Measurements from ENCODE around the gene ZNF678.

DNA sequence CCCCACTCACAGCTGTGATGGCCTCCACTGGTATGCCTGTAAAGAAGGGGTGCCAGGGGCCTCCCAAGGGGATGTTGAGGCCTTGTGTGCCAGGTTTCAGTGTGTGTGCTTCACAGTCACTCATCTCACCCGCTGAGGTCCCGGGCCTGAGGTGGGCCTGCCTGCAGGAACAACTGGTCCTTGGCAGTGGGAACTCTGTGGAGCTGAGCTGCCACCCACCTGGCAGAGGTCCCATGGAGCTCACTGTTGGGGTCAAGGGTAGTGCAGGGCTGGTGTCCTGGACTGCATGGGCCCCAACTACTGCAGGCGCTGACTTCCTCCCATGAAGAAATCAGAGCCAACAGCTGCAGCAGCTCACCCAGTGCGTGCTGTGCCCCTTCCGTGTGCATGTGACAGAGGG, 17.3 kb upstream of the ZNF678 start:
- TF ChIP-seq, protein P1, sequence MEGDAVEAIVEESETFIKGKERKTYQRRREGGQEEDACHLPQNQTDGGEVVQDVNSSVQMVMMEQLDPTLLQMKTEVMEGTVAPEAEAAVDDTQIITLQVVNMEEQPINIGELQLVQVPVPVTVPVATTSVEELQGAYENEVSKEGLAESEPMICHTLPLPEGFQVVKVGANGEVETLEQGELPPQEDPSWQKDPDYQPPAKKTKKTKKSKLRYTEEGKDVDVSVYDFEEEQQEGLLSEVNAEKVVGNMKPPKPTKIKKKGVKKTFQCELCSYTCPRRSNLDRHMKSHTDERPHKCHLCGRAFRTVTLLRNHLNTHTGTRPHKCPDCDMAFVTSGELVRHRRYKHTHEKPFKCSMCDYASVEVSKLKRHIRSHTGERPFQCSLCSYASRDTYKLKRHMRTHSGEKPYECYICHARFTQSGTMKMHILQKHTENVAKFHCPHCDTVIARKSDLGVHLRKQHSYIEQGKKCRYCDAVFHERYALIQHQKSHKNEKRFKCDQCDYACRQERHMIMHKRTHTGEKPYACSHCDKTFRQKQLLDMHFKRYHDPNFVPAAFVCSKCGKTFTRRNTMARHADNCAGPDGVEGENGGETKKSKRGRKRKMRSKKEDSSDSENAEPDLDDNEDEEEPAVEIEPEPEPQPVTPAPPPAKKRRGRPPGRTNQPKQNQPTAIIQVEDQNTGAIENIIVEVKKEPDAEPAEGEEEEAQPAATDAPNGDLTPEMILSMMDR (IDR thresholded peaks at IDR 0.05): no peak
- TF ChIP-seq POLR2A (IDR thresholded peaks at IDR 0.05) (no peak), POLR2AphosphoS5 (IDR thresholded peaks at IDR 0.05; ENCODE audit: insufficient read depth in 1 of 2, low read depth in 1 of 2) (no peak)
